Suprapubic skin (tissue), 4 donors: ENCODE results near the gene UTP25. TPM values are rescaled to one million over a fixed set of nuclear protein-coding genes. Genes with fewer than 3 reads are reported as not detected.

Experiments used
- DNase-seq, 2 donors: peaks; one replicate each; pipeline ENCODE4 v3.0.0-alpha.2; 2019; ENCODE audit warnings: low spot score in 2 of 2
- H3K27ac ChIP-seq: fragments of 200-600 bp; sonication (generic); one replicate; pipeline ENCODE4 v1.5.1; 2019
- H3K27me3 ChIP-seq: fragments of 200-600 bp; sonication (generic); one replicate; pipeline ENCODE4 v1.5.1; 2019
- H3K36me3 ChIP-seq: fragments of 200-600 bp; sonication (generic); one replicate; pipeline ENCODE4 v1.5.1; 2019
- H3K4me1 ChIP-seq: fragments of 200-600 bp; sonication (generic); one replicate; pipeline ENCODE4 v1.5.1; 2019
- H3K4me3 ChIP-seq: fragments of 200-600 bp; sonication (generic); one replicate; pipeline ENCODE4 v1.5.1; 2019; ENCODE audit warnings: mild to moderate bottlenecking
- H3K9me3 ChIP-seq: fragments of 200-600 bp; sonication (generic); one replicate; pipeline ENCODE4 v1.5.1; 2019
- CTCF ChIP-seq, 2 donors: fragments of 200-600 bp in 1 of 2; fragments of 450-650 bp in 1 of 2; sonication (generic) in 1 of 2; IDR thresholded peaks; one replicate each; pipeline ENCODE4 v1.5.1; 2016 to 2019; ENCODE audit warnings: antibody characterized with exemption in 2 of 2, mild to moderate bottlenecking in 1 of 2, moderate library complexity in 1 of 2
- EP300 ChIP-seq: sonication (generic); formaldehyde crosslinking; IDR thresholded peaks from one replicate; pipeline ENCODE4 v1.6.1; 2017; ENCODE audit warnings: antibody characterized with exemption
- POLR2A ChIP-seq, 2 donors: fragments of 450-650 bp; IDR thresholded peaks; one replicate each; pipeline ENCODE4 v1.6.1; 2017; ENCODE audit warnings: antibody characterized with exemption in 2 of 2, mild to moderate bottlenecking in 2 of 2, moderate library complexity in 2 of 2
- POLR2AphosphoS5 ChIP-seq, 3 donors: sonication (generic); formaldehyde crosslinking; IDR thresholded peaks; one replicate each; pipeline ENCODE4 v1.6.1; 2017; ENCODE audit warnings: antibody characterized with exemption in 3 of 3
- WGBS: methylation state at CpG from one replicate; pipeline ENCODE4 v1.1.5; 2018; 5-methylcytosine and 5-hydroxymethylcytosine counted together
- total RNA-seq, 4 donors: library from RNA; depleted of rRNA; stranded (reverse); fragments of >200 nt; gene quantifications; one replicate each; pipeline ENCODE4 v1.1.0, GENCODE V29; 2016

The UTP25 gene
- total RNA-seq, 4 donors from 2014 or later = 9.6 to 17.9 (median 11.6) TPM

GRCh38 chr1:209861242-209861641 is 33.5 kb downstream of the UTP25 start:
- no peak overlapping the region for H3K27ac ChIP-seq
- peaks cover 3% of the 10 kb centered on the region for H3K27me3 ChIP-seq
- TF ChIP-seq POLR2AphosphoS5 (IDR thresholded peaks at IDR 0.05) (no peak), CTCF (IDR thresholded peaks at IDR 0.05) (no peak), EP300 (no peak), POLR2A (IDR thresholded peaks at IDR 0.05) (no peak)
- no peak for DNase-seq
- no peaks in the 10 kb centered on the region for H3K36me3 ChIP-seq
- H3K4me1 ChIP-seq = no peaks in the 10 kb centered on the region
- no peak overlapping the region for H3K4me3 ChIP-seq
- 71% methylated on average over 2 of the region's 2 CpGs for WGBS
- no peaks in the 10 kb centered on the region for H3K9me3 ChIP-seq

- Histone ChIP-seq H3K4me1 (no peaks in the 10 kb centered on the region), H3K27ac (no peak overlapping the region), H3K27me3 (peaks cover 3% of the 10 kb centered on the region), H3K36me3 (no peaks in the 10 kb centered on the region), H3K4me3 (no peak overlapping the region), H3K9me3 (no peaks in the 10 kb centered on the region)
- 67% methylated on average over 16 of the region's 16 CpGs for WGBS
- TF ChIP-seq CTCF (IDR thresholded peaks at IDR 0.05) (no peak), POLR2AphosphoS5 (IDR thresholded peaks at IDR 0.05) (no peak), POLR2A (IDR thresholded peaks at IDR 0.05) (no peak), EP300 (no peak)
- DNase-seq = no peak
These were observed 34.9 kb downstream of the UTP25 start for GRCh38 chr1:209862391-209863356.

GRCh38 chr1:209863766-209864485 is 36.2 kb downstream of the UTP25 start:
- H3K27me3 ChIP-seq = peaks cover 3% of the 10 kb centered on the region
- WGBS = 47% methylated on average over 4 of the region's 4 CpGs
- no peak overlapping the region for H3K27ac ChIP-seq
- TF ChIP-seq POLR2A (IDR thresholded peaks at IDR 0.05) (no peak), CTCF (IDR thresholded peaks at IDR 0.05) (no peak)
- DNase-seq = no peak
- H3K36me3 ChIP-seq = no peaks in the 10 kb centered on the region
- no peak overlapping the region for H3K4me3 ChIP-seq
- peaks cover under 1% of the 10 kb centered on the region for H3K4me1 ChIP-seq
- no peaks in the 10 kb centered on the region for H3K9me3 ChIP-seq

GRCh38 chr1:209866201-209866600 is 38.4 kb downstream of the UTP25 start:
- WGBS = 50% methylated on average over 1 of the region's 1 CpG
- Histone ChIP-seq H3K4me1 (peaks cover 21% of the 10 kb centered on the region), H3K27me3 (peaks cover 3% of the 10 kb centered on the region), H3K36me3 (no peaks in the 10 kb centered on the region), H3K27ac (no peak overlapping the region), H3K9me3 (no peaks in the 10 kb centered on the region), H3K4me3 (no peak overlapping the region)
- DNase-seq = no peak
- TF ChIP-seq EP300 (no peak), POLR2AphosphoS5 (IDR thresholded peaks at IDR 0.05) (no peak)

- DNase-seq = no peak
- no peak overlapping the region for H3K4me3 ChIP-seq
- H3K36me3 ChIP-seq = no peaks in the 10 kb centered on the region
- WGBS = 39% methylated on average over 2 of the region's 2 CpGs
- no peaks in the 10 kb centered on the region for H3K27me3 ChIP-seq
- peaks cover 21% of the 10 kb centered on the region for H3K4me1 ChIP-seq
- TF ChIP-seq CTCF (IDR thresholded peaks at IDR 0.05) = no peak
- TF ChIP-seq POLR2AphosphoS5 (IDR thresholded peaks at IDR 0.05) = no peak
- TF ChIP-seq EP300 = no peak
- TF ChIP-seq POLR2A (IDR thresholded peaks at IDR 0.05) = no peak
- H3K9me3 ChIP-seq = no peaks in the 10 kb centered on the region
- peak overlapping the region; percentile 38 for H3K27ac ChIP-seq
These were observed 41.7 kb downstream of the UTP25 start for GRCh38 chr1:209869291-209870149.
